Measurements from ENCODE around the gene CCR5. TPM values are rescaled to one million over a fixed set of nuclear protein-coding genes. Genes with fewer than 3 reads are reported as not detected.

CCR5 gene
- total and polyA plus RNA-seq, 2 of the 13 experiments (the other 11 are each of a cell fraction or from before 2014, with no cell fraction given) = not detected

- Histone ChIP-seq H2AFZ (ENCODE audit: low read length) (no peak overlapping the region), H4K20me1 (ENCODE audit: insufficient read depth, low read length) (no peaks in the 10 kb centered on the region), H3K4me1 (ENCODE audit: insufficient read depth, low read length) (no peaks in the 10 kb centered on the region), H3K36me3 (replicated peaks in 1 of 2; ENCODE audit: control insufficient read depth in 1 of 2, insufficient read depth in 2 of 2, low read length in 2 of 2) (no peaks in the 10 kb centered on the region), H3K27ac (ENCODE audit: extremely low read length, insufficient read depth, low read length) (no peak overlapping the region), H3K9ac (ENCODE audit: insufficient read depth, low read depth, low read length) (no peak overlapping the region), H3K9me3 (ENCODE audit: low read length) (no peaks in the 10 kb centered on the region), H3K27me3 (ENCODE audit: control insufficient read depth in 1 of 2, insufficient read depth in 2 of 2, low read length in 2 of 2) (peaks cover 1 to 3% of the 10 kb centered on the region in 2 experiments; a peak in 1 of 5 replicates), H3K4me3 (replicated peaks in 1 of 3; ENCODE audit: insufficient read depth in 1 of 3, low read depth in 2 of 3, low read length in 3 of 3) (no peak overlapping the region), H3K79me2 (ENCODE audit: insufficient read depth, low read length) (no peaks in the 10 kb centered on the region), H3K4me2 (ENCODE audit: low read depth, low read length) (no peak overlapping the region)
- no peak for ATAC-seq
- no peak for DNase-seq (ENCODE audit: low spot score)
- no peak for TF ChIP-seq THAP7 (CRISPR knock-in tag; IDR thresholded peaks at IDR 0.05)
- no peak for TF ChIP-seq ZNF556 (CRISPR knock-in tag; IDR thresholded peaks at IDR 0.05; ENCODE audit: borderline replicate concordance)
- TF ChIP-seq EEA1 (CRISPR knock-in tag; IDR thresholded peaks at IDR 0.05; ENCODE audit: borderline replicate concordance) = no peak
- no peak for TF ChIP-seq SMAD3 (CRISPR knock-in tag; IDR thresholded peaks at IDR 0.05)
- TF ChIP-seq NFE2L2 (IDR thresholded peaks at IDR 0.05; ENCODE audit: low read length) = no peak
- TF ChIP-seq ZFP90 (CRISPR knock-in tag; IDR thresholded peaks at IDR 0.05; ENCODE audit: borderline replicate concordance) = no peak
- TF ChIP-seq CENPBD1 (CRISPR knock-in tag; IDR thresholded peaks at IDR 0.05; ENCODE audit: borderline replicate concordance, low read depth) = no peak
- 48% methylated on average over 6 of the region's 6 CpGs for WGBS (ENCODE audit: low lambda C conversion rate)
- BruUV-seq (replicated peaks) = no TSS peak
- in situ Hi-C loops (cut with HindIII; ENCODE audit: extremely low pct_ligation_motif_present, low pct_unique_long_range_greater_than_20kb) = no loop called here
- no peak for FAIRE-seq
- intact Hi-C loops (cut with micrococcal nuclease; ENCODE audit: unreplicated experiment) = no loop called here
- POLR2A ChIA-PET = no interaction called here
- CTCF ChIA-PET (ENCODE audit: low intra/inter-chr PET ratio, low total read pairs) = no interaction called here
Measured at GRCh38 chr3:46383211-46383950, 12.6 kb downstream of the CCR5 start.
